Measurements from ENCODE around the gene BBOX1. TPM values are rescaled to one million over a fixed set of nuclear protein-coding genes. Genes with fewer than 3 reads are reported as not detected.

The BBOX1 gene
- total and polyA plus RNA-seq, 2 of the 8 experiments (the other 6 are each of a cell fraction or from before 2014, with no cell fraction given) = not detected

DNA sequence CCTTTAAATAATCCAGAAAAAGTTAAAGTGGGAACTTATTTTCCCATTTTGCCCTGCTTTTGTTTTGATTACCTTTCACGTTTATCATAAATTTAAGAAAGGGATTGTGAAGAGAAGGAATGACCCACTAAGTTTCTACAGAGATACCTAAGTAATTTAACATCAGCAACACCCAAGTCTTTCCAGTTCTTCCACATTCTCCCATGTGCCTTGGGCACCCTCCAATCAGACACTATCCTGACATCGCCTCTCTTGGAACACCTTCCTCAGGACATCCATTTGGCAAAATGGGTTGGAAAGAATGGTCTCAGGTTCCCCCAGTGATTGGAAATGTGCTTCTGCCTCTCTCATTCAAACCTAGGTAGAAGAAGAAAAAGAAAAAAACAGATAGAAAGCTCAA is 6.3 kb downstream of the BBOX1 start (continued):
- TF ChIP-seq, protein P1, sequence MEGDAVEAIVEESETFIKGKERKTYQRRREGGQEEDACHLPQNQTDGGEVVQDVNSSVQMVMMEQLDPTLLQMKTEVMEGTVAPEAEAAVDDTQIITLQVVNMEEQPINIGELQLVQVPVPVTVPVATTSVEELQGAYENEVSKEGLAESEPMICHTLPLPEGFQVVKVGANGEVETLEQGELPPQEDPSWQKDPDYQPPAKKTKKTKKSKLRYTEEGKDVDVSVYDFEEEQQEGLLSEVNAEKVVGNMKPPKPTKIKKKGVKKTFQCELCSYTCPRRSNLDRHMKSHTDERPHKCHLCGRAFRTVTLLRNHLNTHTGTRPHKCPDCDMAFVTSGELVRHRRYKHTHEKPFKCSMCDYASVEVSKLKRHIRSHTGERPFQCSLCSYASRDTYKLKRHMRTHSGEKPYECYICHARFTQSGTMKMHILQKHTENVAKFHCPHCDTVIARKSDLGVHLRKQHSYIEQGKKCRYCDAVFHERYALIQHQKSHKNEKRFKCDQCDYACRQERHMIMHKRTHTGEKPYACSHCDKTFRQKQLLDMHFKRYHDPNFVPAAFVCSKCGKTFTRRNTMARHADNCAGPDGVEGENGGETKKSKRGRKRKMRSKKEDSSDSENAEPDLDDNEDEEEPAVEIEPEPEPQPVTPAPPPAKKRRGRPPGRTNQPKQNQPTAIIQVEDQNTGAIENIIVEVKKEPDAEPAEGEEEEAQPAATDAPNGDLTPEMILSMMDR (IDR thresholded peaks at IDR 0.05; ENCODE audit: control extremely low read depth in 1 of 3, insufficient read depth in 1 of 3, low read depth in 1 of 3, low read length in 3 of 3) = no peak
- no peak for TF ChIP-seq KDM4A (IDR thresholded peaks at IDR 0.05; ENCODE audit: low read depth, low read length, severe bottlenecking)

Measured in H1 (cell line).